ENCODE results near the gene NELFA.

The NELFA gene

DNA sequence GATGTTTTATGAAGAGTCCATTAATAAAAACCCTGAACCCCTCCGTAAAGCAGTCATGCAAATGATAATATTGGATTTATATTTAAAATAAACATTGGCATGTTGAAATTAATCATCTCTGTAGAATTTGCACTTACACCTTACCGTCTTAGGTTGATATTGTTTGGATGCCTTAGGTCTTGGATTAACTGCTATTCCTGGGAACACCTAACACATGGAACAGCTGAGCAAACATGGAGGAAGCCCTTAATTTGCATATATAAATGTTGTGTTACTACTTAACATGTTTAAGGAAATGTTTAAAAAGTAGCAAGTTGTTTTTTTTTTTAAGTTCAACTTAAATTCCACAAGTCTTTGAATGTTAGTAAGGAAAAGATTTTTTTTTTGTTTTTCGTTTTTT, 75.1 kb downstream of the NELFA start:
- H3K14ac ChIP-seq (ENCODE audit: low read length): no peak overlapping the region
- no peak overlapping the region for H3K23ac ChIP-seq (ENCODE audit: low read depth, low read length, poor library complexity)
- no peak overlapping the region for H2BK5ac ChIP-seq (ENCODE audit: low read length)
- H3K4me1 ChIP-seq (ENCODE audit: control insufficient read depth in 2 of 2, insufficient read depth in 1 of 2, low read depth in 1 of 2, low read length in 2 of 2): no peaks in the 10 kb centered on the region
- no peak overlapping the region for H2AK5ac ChIP-seq (ENCODE audit: low read depth, low read length)
- no peak overlapping the region for H3K4me3 ChIP-seq (ENCODE audit: low read length in 2 of 2)
- no peaks in the 10 kb centered on the region for H3K9me3 ChIP-seq (replicated peaks in 1 of 2; ENCODE audit: control insufficient read depth in 2 of 2, insufficient read depth in 1 of 2, low read depth in 1 of 2, low read length in 2 of 2)
- H4K91ac ChIP-seq (ENCODE audit: low read depth, low read length, poor library complexity): no peak overlapping the region
- H3K27ac ChIP-seq (replicated peaks; ENCODE audit: low read length): no peak overlapping the region
- H3K36me3 ChIP-seq (replicated peaks in 1 of 2; ENCODE audit: control insufficient read depth in 2 of 2, insufficient read depth in 2 of 2, low read length in 2 of 2): peaks cover 45 to 84% of the 10 kb centered on the region in 2 donors
- no CpG with 5 or more reads among the region's 3 CpGs for WGBS, 2 donors (ENCODE audit: extremely low coverage in 2 of 2, insufficient read length in 2 of 2, insufficient replicate concordance in 1 of 2)
- no peak overlapping the region for H3K9ac ChIP-seq (ENCODE audit: low read depth, low read length, poor library complexity)
- H4K8ac ChIP-seq (ENCODE audit: low read depth, low read length): no peak overlapping the region
- no peak overlapping the region for H2BK120ac ChIP-seq (ENCODE audit: low read depth, low read length)
- H3K27me3 ChIP-seq (ENCODE audit: control insufficient read depth in 3 of 3, insufficient read depth in 3 of 3, low read depth in 1 of 3, low read length in 3 of 3): no peaks in the 10 kb centered on the region
- no peak overlapping the region for H3K4me2 ChIP-seq (ENCODE audit: insufficient read depth, low read length, poor library complexity, severe bottlenecking)
- no peak overlapping the region for H2BK15ac ChIP-seq (ENCODE audit: low read length)
- H3K4ac ChIP-seq (ENCODE audit: low read length): no peak overlapping the region
- no peak for DNase-seq (ENCODE audit: low spot score)
- no peak overlapping the region for H3K18ac ChIP-seq (ENCODE audit: low read length)
- no peak overlapping the region for H2AFZ ChIP-seq (ENCODE audit: low read length)
- H3K79me1 ChIP-seq (ENCODE audit: low read depth, low read length): peaks cover 21% of the 10 kb centered on the region
- H2BK12ac ChIP-seq (ENCODE audit: low read length): no peak overlapping the region

DNA sequence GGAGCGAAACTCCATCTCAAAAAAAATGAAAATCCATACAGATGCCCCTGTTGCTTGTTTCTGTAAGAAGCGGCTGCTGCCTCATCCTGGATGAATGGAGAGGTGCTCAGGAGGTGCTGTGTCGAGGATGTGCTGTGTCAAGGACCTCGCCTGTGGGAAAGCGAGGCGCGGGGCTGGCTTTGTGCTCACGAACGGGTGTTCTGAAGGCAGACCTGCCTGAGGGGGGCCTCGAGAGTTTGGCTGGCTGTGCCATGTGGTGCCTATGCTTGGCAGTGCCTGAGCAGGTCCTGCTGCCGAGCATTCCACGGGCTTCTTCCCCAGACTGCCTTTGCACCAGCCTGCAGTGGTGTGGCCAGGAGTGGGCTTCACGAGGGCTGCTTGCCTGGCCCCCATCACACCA, 76.0 kb downstream of the NELFA start:
- Histone ChIP-seq H2AK5ac (ENCODE audit: low read depth, low read length) (no peak overlapping the region), H3K18ac (ENCODE audit: low read length) (no peak overlapping the region), H3K79me1 (ENCODE audit: low read depth, low read length) (peaks cover 24% of the 10 kb centered on the region), H4K91ac (ENCODE audit: low read depth, low read length, poor library complexity) (no peak overlapping the region), H3K9ac (ENCODE audit: low read depth, low read length, poor library complexity) (peak overlapping the region; percentile 54), H3K9me3 (replicated peaks in 1 of 2; ENCODE audit: control insufficient read depth in 2 of 2, insufficient read depth in 1 of 2, low read depth in 1 of 2, low read length in 2 of 2) (no peaks in the 10 kb centered on the region), H3K27ac (replicated peaks; ENCODE audit: low read length) (no peak overlapping the region), H3K4ac (ENCODE audit: low read length) (no peak overlapping the region), H3K14ac (ENCODE audit: low read length) (no peak overlapping the region), H3K36me3 (replicated peaks in 1 of 2; ENCODE audit: control insufficient read depth in 2 of 2, insufficient read depth in 2 of 2, low read length in 2 of 2) (peaks cover 48 to 84% of the 10 kb centered on the region in 2 donors), H3K4me1 (ENCODE audit: control insufficient read depth in 2 of 2, insufficient read depth in 1 of 2, low read depth in 1 of 2, low read length in 2 of 2) (no peaks in the 10 kb centered on the region), H3K27me3 (ENCODE audit: control insufficient read depth in 3 of 3, insufficient read depth in 3 of 3, low read depth in 1 of 3, low read length in 3 of 3) (no peaks in the 10 kb centered on the region), H2AFZ (ENCODE audit: low read length) (no peak overlapping the region), H2BK120ac (ENCODE audit: low read depth, low read length) (peak overlapping the region; percentile 8), H2BK12ac (ENCODE audit: low read length) (no peak overlapping the region), H3K23ac (ENCODE audit: low read depth, low read length, poor library complexity) (peak overlapping the region; percentile 49), H2BK15ac (ENCODE audit: low read length) (no peak overlapping the region), H3K4me2 (ENCODE audit: insufficient read depth, low read length, poor library complexity, severe bottlenecking) (no peak overlapping the region), H4K8ac (ENCODE audit: low read depth, low read length) (no peak overlapping the region), H3K4me3 (ENCODE audit: low read length in 2 of 2) (no peak overlapping the region), H2BK5ac (ENCODE audit: low read length) (no peak overlapping the region)
- no peak for DNase-seq (ENCODE audit: low spot score)
- WGBS, 2 donors (ENCODE audit: extremely low coverage in 2 of 2, insufficient read length in 2 of 2, insufficient replicate concordance in 1 of 2): no CpG with 5 or more reads among the region's 13 CpGs

Small RNAs within 50 kb of the gene (small RNA-seq; reads per million reads assigned to genes)
- 10.3 reads per million, percentile 58 among the genes with 10 or more reads in this experiment for gene SCARNA22 (ENCODE audit: insufficient read depth)
